Upper lobe of left lung (tissue), 6 donors: Measurements from ENCODE around the gene CLCNKB. TPM values are rescaled to one million over a fixed set of nuclear protein-coding genes. Genes with fewer than 3 reads are reported as not detected.

Experiments
- ATAC-seq, 2 donors: fragments of 200-7000 bp; cut with Tn5 transposase; one replicate each; pipeline ENCODE4 v1.9.1; 2022; ENCODE audit warnings: mild to moderate bottlenecking in 2 of 2, moderate library complexity in 2 of 2; ENCODE audit not compliant: low FRiP score in 2 of 2
- DNase-seq, 2 donors: peaks; one replicate each; pipeline ENCODE4 v3.0.0-alpha.2; 2019 to 2020
- H3K27ac ChIP-seq, 4 donors: fragments of 200-600 bp; sonication (generic); one replicate each; pipeline ENCODE4 v1.5.1; 2016 to 2019
- H3K27me3 ChIP-seq, 4 donors: fragments of 200-600 bp; sonication (generic); one replicate each; pipeline ENCODE4 v1.5.1; 2017 to 2019
- H3K36me3 ChIP-seq, 4 donors: fragments of 200-600 bp; sonication (generic); one replicate each; pipeline ENCODE4 v1.5.1; 2016 to 2019
- H3K4me1 ChIP-seq, 4 donors: fragments of 200-600 bp; sonication (generic); one replicate each; pipeline ENCODE4 v1.5.1; 2018 to 2019
- H3K4me3 ChIP-seq, 4 donors: fragments of 200-600 bp; sonication (generic); one replicate each; pipeline ENCODE4 v1.5.1; 2017 to 2019; ENCODE audit warnings: mild to moderate bottlenecking in 2 of 4, moderate library complexity in 1 of 4
- H3K9me3 ChIP-seq, 4 donors: fragments of 200-600 bp; sonication (generic); one replicate each; pipeline ENCODE4 v1.5.1; 2018 to 2019
- EP300 ChIP-seq, 4 donors: sonication (generic); formaldehyde crosslinking; IDR thresholded peaks; one replicate each; pipeline ENCODE4 v1.5.1; 2017; ENCODE audit warnings: antibody characterized with exemption in 4 of 4, control low read depth in 2 of 4
- POLR2A ChIP-seq, 4 donors: fragments of 450-650 bp; IDR thresholded peaks; one replicate each; pipeline ENCODE4 v1.5.1; 2016 to 2017; ENCODE audit warnings: antibody characterized with exemption in 4 of 4, mild to moderate bottlenecking in 2 of 4
- POLR2AphosphoS5 ChIP-seq, 2 donors: sonication (generic); formaldehyde crosslinking; IDR thresholded peaks; one replicate each; pipeline ENCODE4 v1.5.1; 2017; ENCODE audit warnings: antibody characterized with exemption in 2 of 2
- WGBS, 2 donors: methylation state at CpG; one replicate each; pipeline ENCODE4 v1.1.5; 2017 to 2018; 5-methylcytosine and 5-hydroxymethylcytosine counted together
- total RNA-seq, 6 donors: library from RNA; depleted of rRNA in 4 of 6; stranded (reverse); fragments of >200 nt in 4 of 6; gene quantifications; one replicate each; pipeline versions ENCODE4 v1.1.0 to v1.2.1, GENCODE V29; 2016 to 2021
- TF ChIP-seq, protein P1 (sequence below), 6 experiments: fragments of 450-650 bp in 4 of 6; fragments of 200-600 bp in 2 of 6; sonication (generic) in 2 of 6; IDR thresholded peaks; one replicate each; pipeline ENCODE4 v1.5.1; 2016 to 2019; ENCODE audit warnings: antibody characterized with exemption in 6 of 6
- donor health status: DM: no; HTN: no; CAD: no; lungs with moderate emphysema.
- donor health status: DM: no; HTN: yes; CAD: no; lungs with severe emphysema.

CLCNKB gene
- total RNA-seq, 6 donors from 2014 or later: 0.46 to 9.4 (median 0.53) TPM; not detected in 2

DNA sequence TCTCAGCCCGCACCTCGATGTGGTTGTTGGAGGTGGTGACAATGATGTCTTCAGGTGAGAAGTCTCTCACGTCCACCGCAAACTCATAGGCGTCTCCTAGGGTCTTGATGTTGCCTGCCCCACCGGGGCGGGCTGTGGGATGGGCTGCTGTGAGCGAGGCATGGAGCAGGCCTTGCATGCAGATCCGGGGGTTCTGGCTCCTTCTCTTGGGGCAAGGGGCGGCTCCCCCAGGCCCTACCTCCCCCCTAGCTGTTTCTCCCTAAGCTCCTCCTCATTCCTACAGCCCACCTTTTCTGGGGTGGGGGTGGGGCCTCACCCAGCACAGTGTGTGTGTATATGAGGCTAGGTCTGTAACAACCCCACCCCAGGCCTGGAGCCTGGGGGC is 26.5 kb upstream of the CLCNKB start:
- TF ChIP-seq, protein P1, sequence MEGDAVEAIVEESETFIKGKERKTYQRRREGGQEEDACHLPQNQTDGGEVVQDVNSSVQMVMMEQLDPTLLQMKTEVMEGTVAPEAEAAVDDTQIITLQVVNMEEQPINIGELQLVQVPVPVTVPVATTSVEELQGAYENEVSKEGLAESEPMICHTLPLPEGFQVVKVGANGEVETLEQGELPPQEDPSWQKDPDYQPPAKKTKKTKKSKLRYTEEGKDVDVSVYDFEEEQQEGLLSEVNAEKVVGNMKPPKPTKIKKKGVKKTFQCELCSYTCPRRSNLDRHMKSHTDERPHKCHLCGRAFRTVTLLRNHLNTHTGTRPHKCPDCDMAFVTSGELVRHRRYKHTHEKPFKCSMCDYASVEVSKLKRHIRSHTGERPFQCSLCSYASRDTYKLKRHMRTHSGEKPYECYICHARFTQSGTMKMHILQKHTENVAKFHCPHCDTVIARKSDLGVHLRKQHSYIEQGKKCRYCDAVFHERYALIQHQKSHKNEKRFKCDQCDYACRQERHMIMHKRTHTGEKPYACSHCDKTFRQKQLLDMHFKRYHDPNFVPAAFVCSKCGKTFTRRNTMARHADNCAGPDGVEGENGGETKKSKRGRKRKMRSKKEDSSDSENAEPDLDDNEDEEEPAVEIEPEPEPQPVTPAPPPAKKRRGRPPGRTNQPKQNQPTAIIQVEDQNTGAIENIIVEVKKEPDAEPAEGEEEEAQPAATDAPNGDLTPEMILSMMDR (IDR thresholded peaks at IDR 0.05): no peak
- TF ChIP-seq POLR2A (IDR thresholded peaks at IDR 0.05) (no peak), EP300 (IDR thresholded peaks at IDR 0.05) (no peak), POLR2AphosphoS5 (IDR thresholded peaks at IDR 0.05) (no peak)
- DNase-seq: no peak
- no peaks in the 10 kb centered on the region for H3K27me3 ChIP-seq
- H3K27ac ChIP-seq: peak overlapping the region in 2 of 4 donors; percentile 66 to 77
- no peaks in the 10 kb centered on the region for H3K9me3 ChIP-seq
- H3K4me3 ChIP-seq: peak overlapping the region in 1 of 4 donors; percentile 13
- H3K36me3 ChIP-seq: no peaks in the 10 kb centered on the region
- peaks cover 17 to 30% (median 22%) of the 10 kb centered on the region in 4 donors for H3K4me1 ChIP-seq
- no peak for ATAC-seq
- 85 to 87% methylated on average over 10 of the region's 10 CpGs for WGBS, 2 donors

DNA sequence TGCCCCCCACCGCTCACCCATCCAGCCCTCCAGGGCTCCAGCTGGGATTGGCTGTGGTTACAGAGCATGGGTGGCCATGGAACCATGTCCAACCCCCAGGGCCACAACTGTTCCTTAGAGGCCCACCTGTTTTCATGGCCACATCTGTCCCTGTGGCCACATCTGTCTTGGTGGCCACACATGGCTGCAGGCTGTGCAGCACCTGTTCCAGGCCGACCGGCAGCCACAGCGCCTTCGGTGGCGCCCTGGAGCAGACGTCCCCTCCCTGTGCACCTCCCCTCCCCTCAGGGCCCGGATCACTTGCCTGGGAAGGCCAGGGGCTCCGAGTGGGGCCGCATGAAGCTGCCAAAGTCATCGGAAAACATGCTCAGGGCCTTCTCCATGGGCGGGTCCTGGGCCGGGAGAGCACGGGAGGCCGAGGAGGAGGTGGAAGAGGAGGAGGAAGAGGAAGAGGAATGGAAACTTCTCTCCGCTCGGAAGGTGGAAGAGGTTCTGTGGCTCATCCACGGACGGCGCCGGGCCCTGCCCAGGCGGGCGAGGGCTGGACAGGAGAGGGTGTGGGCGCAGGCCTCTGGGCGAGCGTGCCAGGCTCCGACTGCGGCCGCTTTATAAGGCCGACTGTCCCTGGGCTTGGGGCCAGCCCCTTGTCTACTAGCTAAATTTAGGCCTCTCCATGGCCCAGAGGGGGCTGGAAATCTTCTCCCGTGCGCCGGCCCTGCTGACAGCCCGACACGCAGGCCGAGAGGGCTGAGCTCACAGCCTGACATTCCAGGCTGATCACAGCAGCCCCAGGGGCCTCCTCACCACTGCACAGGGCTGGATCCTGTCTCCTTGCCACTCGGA is 25.9 kb upstream of the CLCNKB start, which contains the start of gene HSPB7:
TSS of gene HSPB7 (minus strand) at position 583 of the 843 bp plus-strand sequence. CDS start at position 503, 80 bp downstream.
- Histone ChIP-seq H3K27me3 (no peaks in the 10 kb centered on the region), H3K36me3 (no peaks in the 10 kb centered on the region), H3K4me3 (peak within 1 kb of the TSS in 2 of 4 donors; percentile 13 to 24), H3K4me1 (peaks cover 13 to 25% (median 16%) of the 10 kb centered on the region in 4 donors), H3K9me3 (no peaks in the 10 kb centered on the region), H3K27ac (peak within 1 kb of the TSS; percentile 40 to 77 (median 64))
- peak; percentile 47 to 88 for DNase-seq
- peak; percentile 54 to 80 for ATAC-seq
- TF ChIP-seq EP300 (IDR thresholded peaks at IDR 0.05) (no peak), POLR2AphosphoS5 (IDR thresholded peaks at IDR 0.05) (peak in 1 of 2 donors; percentile 25)
- TF ChIP-seq, protein P1 (IDR thresholded peaks at IDR 0.05): no peak
- WGBS, 2 donors: 44 to 57% methylated on average over 35 to 37 of the region's 37 CpGs

DNA sequence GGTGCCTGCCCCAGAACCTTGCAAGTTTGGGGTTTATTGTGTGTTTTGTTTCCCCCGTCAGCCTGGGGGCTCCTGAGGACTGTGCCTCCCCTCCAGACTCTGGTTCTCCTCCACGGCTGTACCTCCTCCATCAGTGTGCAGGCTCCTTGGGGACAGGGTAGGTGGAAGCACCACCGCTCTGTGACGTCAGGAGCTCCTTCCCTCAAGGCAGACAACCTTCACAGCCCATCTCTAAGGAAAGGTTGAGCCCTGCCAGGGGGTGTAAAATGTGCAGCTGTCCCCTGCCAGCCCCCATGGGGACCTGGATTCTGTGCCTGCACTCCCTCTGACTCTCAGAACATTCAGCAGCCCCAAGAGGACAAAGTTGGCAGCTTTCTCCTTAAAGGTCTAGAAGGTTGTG is 25.3 kb upstream of the CLCNKB start:
- 58 to 73% methylated on average over 4 of the region's 4 CpGs for whole genome bisulfite sequencing, 2 donors
- DNase-seq: no peak
- TF ChIP-seq, protein P1 (IDR thresholded peaks at IDR 0.05): no peak
- TF ChIP-seq POLR2AphosphoS5 (IDR thresholded peaks at IDR 0.05) (no peak), EP300 (IDR thresholded peaks at IDR 0.05) (no peak), POLR2A (IDR thresholded peaks at IDR 0.05) (no peak)
- H3K9me3 ChIP-seq: no peaks in the 10 kb centered on the region
- no peak for ATAC-seq
- peaks cover 6 to 19% (median 10%) of the 10 kb centered on the region in 4 donors for H3K4me1 ChIP-seq
- peak overlapping the region; percentile 35 to 77 (median 64) for H3K27ac ChIP-seq
- H3K36me3 ChIP-seq: no peaks in the 10 kb centered on the region
- H3K4me3 ChIP-seq: no peak overlapping the region
- H3K27me3 ChIP-seq: no peaks in the 10 kb centered on the region

DNA sequence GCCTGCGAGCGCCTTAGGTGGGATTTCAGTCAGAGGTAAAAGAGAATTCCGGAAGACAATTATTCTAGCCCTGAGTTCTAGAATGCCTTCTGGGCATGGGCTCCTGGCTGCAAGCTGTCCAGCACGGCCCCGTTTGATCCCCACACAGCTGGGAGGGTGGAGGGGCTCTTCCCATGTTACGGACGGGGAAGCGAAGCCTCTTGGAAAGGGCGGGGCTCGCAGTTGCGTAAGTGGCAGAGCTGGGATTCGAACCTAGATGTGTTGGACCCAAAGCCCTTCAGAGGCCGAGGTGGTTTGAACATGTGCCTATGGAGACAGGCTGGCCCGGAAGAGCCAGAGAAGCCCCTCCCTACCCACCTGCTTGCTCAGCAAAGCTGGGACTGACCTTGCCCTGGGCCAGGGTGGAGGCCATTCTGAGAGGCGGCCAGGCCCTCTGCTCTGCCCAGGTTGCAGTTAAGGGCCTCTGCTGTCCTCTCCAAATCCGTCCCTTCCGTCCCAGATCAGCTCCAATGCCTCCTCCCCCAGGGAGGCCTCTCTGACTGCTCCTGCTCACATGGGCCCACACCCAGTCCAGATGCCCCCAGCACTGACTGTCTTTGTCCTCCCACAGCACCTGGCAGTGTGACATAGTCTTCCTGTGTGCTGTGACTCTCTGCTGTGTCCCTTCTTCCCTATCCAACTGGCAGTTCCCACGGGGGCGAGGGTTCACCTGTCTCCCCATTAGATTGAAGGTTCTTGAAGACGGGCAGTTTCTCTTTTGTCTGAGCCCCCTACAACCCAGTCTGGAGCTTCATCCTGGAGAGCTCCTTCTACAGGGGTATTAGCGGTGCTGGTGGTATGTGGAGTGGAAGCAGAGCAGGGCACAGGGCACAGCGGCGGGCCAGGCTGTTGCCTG is 24.6 kb upstream of the CLCNKB start:
- 74 to 77% methylated on average over 13 to 23 of the region's 23 CpGs for WGBS, 2 donors

More for the DNA sequence above, 24.6 kb upstream of the CLCNKB start:
- Histone ChIP-seq H3K27ac (peak overlapping the region; percentile 40 to 77 (median 64)), H3K4me3 (no peak overlapping the region), H3K36me3 (no peaks in the 10 kb centered on the region), H3K27me3 (no peaks in the 10 kb centered on the region), H3K4me1 (peaks cover 2 to 14% (median 5%) of the 10 kb centered on the region in 4 donors), H3K9me3 (no peaks in the 10 kb centered on the region)
- DNase-seq (no peak), ATAC-seq (no peak)
- TF ChIP-seq EP300 (IDR thresholded peaks at IDR 0.05) (no peak), POLR2AphosphoS5 (IDR thresholded peaks at IDR 0.05) (no peak), POLR2A (IDR thresholded peaks at IDR 0.05) (no peak)
- TF ChIP-seq, protein P1 (IDR thresholded peaks at IDR 0.05): no peak
